ENCODE data around the gene EFNA2. TPM values are rescaled to one million over a fixed set of nuclear protein-coding genes. Genes with fewer than 3 reads are reported as not detected.

The EFNA2 gene
- total RNA-seq, 1 experiment from 2014 or later: 14.3 TPM

DNA sequence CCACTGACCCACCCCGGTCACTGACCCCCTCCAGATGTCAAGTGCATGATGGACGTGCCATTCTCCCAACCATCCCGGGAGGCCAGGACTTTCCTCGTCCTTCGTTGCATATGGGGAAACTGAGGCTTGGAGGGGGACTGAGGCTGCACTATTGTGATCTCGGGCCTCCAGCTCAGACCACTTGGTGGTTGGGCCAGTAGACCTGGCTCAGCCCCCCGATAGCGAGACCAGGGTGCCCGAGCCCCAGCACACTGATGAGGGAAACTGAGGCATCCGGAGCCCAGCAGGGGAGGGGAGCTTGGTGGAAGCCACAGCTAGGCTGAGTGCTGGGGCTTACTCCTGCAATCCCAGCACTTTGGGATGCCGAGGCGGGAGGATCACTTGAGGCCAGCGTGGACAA, 10.4 kb downstream of the EFNA2 start:
- H3T11ph ChIP-seq (ENCODE audit: low read length): no peak overlapping the region
- peaks cover 0 to 12% of the 10 kb centered on the region in 2 experiments; a peak in 2 of 4 replicates for H3K4me1 Mint-ChIP-seq
- H4K91ac ChIP-seq (ENCODE audit: insufficient read length, low read depth, low read length): no peak overlapping the region
- no peaks in the 10 kb centered on the region for H3K79me2 ChIP-seq (ENCODE audit: insufficient read depth, low read length)
- H2BK120ac ChIP-seq (ENCODE audit: low read depth, low read length, poor library complexity, severe bottlenecking): no peak overlapping the region
- H3K4me3 Mint-ChIP-seq: peak overlapping the region in 1 of 2 experiments; percentile 29; a peak in 2 of 5 replicates
- WGBS (ENCODE audit: extremely low coverage, insufficient read length, low lambda C conversion rate): no CpG with 5 or more reads among the region's 13 CpGs
- no peak overlapping the region for H3K18ac ChIP-seq (ENCODE audit: insufficient read length, low read depth, low read length)
- peaks cover 13% of the 10 kb centered on the region for H3K27me3 Mint-ChIP-seq (ENCODE audit: low read depth)
- no peaks in the 10 kb centered on the region for H3K27me3 ChIP-seq (ENCODE audit: insufficient read depth, low read length)
- H2BK12ac ChIP-seq (ENCODE audit: insufficient read length, low read depth, low read length): no peak overlapping the region
- H3K9ac ChIP-seq (ENCODE audit: extremely low read depth, insufficient read length, low read length): no peak overlapping the region
- H2BK15ac ChIP-seq (ENCODE audit: low read depth, low read length): no peak overlapping the region
- H2AK5ac ChIP-seq (ENCODE audit: insufficient read length, low read length): no peak overlapping the region
- no peaks in the 10 kb centered on the region for H3K9me3 ChIP-seq (ENCODE audit: control insufficient read depth, low read depth, low read length)
- H3K56ac ChIP-seq (ENCODE audit: insufficient read length, low read depth, low read length): no peak overlapping the region
- no peak overlapping the region for H3K27ac Mint-ChIP-seq
- H2BK20ac ChIP-seq (ENCODE audit: low read depth, low read length, poor library complexity, severe bottlenecking): no peak overlapping the region
- H3K23me2 ChIP-seq (ENCODE audit: insufficient read length, low read depth, low read length, poor library complexity, severe bottlenecking): no peaks in the 10 kb centered on the region
- peaks cover 2% of the 10 kb centered on the region for H4K20me1 ChIP-seq (ENCODE audit: control insufficient read depth, insufficient read depth, insufficient read length)
- H3K4me1 ChIP-seq (ENCODE audit: insufficient read depth, low read length): no peaks in the 10 kb centered on the region
- no peak overlapping the region for H3K4ac ChIP-seq (ENCODE audit: low read depth, low read length)
- H3K79me1 ChIP-seq (ENCODE audit: insufficient read depth, low read depth, low read length, poor library complexity, severe bottlenecking): no peaks in the 10 kb centered on the region
- no peak overlapping the region for H3K23ac ChIP-seq (ENCODE audit: insufficient read length, low read depth, low read length)
- H4K8ac ChIP-seq (replicated peaks; ENCODE audit: insufficient read length, low read depth, low read length): no peak overlapping the region
- no peak for DNase-seq
- H2BK5ac ChIP-seq (ENCODE audit: insufficient read length, low read length): no peak overlapping the region
- H3K14ac ChIP-seq (ENCODE audit: insufficient read depth, low read length): no peak overlapping the region
- peaks cover 2 to 4% (median 3%) of the 10 kb centered on the region in 3 experiments; a peak in 3 of 7 replicates for H3K36me3 Mint-ChIP-seq (ENCODE audit: insufficient read depth in 1 of 3, low read depth in 3 of 3)
- TF ChIP-seq, protein P1, sequence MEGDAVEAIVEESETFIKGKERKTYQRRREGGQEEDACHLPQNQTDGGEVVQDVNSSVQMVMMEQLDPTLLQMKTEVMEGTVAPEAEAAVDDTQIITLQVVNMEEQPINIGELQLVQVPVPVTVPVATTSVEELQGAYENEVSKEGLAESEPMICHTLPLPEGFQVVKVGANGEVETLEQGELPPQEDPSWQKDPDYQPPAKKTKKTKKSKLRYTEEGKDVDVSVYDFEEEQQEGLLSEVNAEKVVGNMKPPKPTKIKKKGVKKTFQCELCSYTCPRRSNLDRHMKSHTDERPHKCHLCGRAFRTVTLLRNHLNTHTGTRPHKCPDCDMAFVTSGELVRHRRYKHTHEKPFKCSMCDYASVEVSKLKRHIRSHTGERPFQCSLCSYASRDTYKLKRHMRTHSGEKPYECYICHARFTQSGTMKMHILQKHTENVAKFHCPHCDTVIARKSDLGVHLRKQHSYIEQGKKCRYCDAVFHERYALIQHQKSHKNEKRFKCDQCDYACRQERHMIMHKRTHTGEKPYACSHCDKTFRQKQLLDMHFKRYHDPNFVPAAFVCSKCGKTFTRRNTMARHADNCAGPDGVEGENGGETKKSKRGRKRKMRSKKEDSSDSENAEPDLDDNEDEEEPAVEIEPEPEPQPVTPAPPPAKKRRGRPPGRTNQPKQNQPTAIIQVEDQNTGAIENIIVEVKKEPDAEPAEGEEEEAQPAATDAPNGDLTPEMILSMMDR (conservative IDR thresholded peaks at IDR 0.05): no peak
- no peak overlapping the region for H3K4me2 ChIP-seq (ENCODE audit: insufficient read depth, insufficient read length, low read length)
- H4K5ac ChIP-seq (ENCODE audit: insufficient read length, low read depth, low read length): no peak overlapping the region
- H2AFZ ChIP-seq (ENCODE audit: low read length): no peak overlapping the region
- H3K9me3 Mint-ChIP-seq: no peaks in the 10 kb centered on the region
- H3K27ac ChIP-seq (ENCODE audit: insufficient read length, low read depth, low read length): no peak overlapping the region
